Gastroesophageal sphincter (tissue), 4 donors: ENCODE data around the gene CEP162. TPM values are rescaled to one million over a fixed set of nuclear protein-coding genes. Genes with fewer than 3 reads are reported as not detected.
"Not testable (repeated sequence)": the region's sequence is repeated elsewhere in the genome, so short reads cannot be mapped to it uniquely, and the experiment has no call there.

Experiments
- ATAC-seq: fragments of 150-250 bp; one replicate; pipeline ENCODE4 v1.9.1; 2016; ENCODE audit warnings: mild to moderate bottlenecking, moderate library complexity
- H3K27ac ChIP-seq, 4 donors: fragments of 200-600 bp; sonication (generic) in 3 of 4; 1 replicate in 3 of 4; 2 replicates in 1 of 4; pipeline ENCODE4 v1.5.1; 2016 to 2019
- H3K27me3 ChIP-seq: fragments of 200-600 bp; sonication (generic); one replicate; pipeline ENCODE4 v1.5.1; 2019
- H3K36me3 ChIP-seq, 2 donors: fragments of 200-600 bp; sonication (generic); one replicate each; pipeline ENCODE4 v1.5.1; 2019; ENCODE audit warnings: control low read depth in 1 of 2
- H3K4me1 ChIP-seq, 3 donors: fragments of 200-600 bp; sonication (generic); 1 replicate in 2 of 3; 2 replicates in 1 of 3; pipeline ENCODE4 v1.5.1; 2016 to 2019; ENCODE audit warnings: control low read depth in 2 of 3
- H3K4me3 ChIP-seq, 2 donors: fragments of 200-600 bp; sonication (generic); one replicate each; pipeline ENCODE4 v1.5.1; 2019; ENCODE audit warnings: mild to moderate bottlenecking in 1 of 2, moderate library complexity in 1 of 2
- H3K9me3 ChIP-seq, 3 donors: fragments of 200-600 bp; sonication (generic); one replicate each; pipeline ENCODE4 v1.5.1; 2017 to 2019; ENCODE audit warnings: control low read depth in 2 of 3
- CTCF ChIP-seq, 4 experiments: fragments of 200-600 bp in 2 of 4; fragments of 450-650 bp in 2 of 4; sonication (generic) in 1 of 4; IDR thresholded peaks; one replicate each; pipeline ENCODE4 v1.5.1; 2017 to 2019; ENCODE audit warnings: antibody characterized with exemption in 4 of 4, mild to moderate bottlenecking in 2 of 4, moderate library complexity in 2 of 4
- EP300 ChIP-seq: sonication (generic); formaldehyde crosslinking; IDR thresholded peaks from one replicate; pipeline ENCODE4 v1.6.1; 2017; ENCODE audit warnings: antibody characterized with exemption, mild to moderate bottlenecking
- POLR2A ChIP-seq, 2 donors: fragments of 450-650 bp; IDR thresholded peaks; one replicate each; pipeline ENCODE4 v1.6.1; 2017; ENCODE audit warnings: antibody characterized with exemption in 2 of 2, mild to moderate bottlenecking in 2 of 2, moderate library complexity in 1 of 2
- POLR2AphosphoS5 ChIP-seq: sonication (generic); formaldehyde crosslinking; IDR thresholded peaks from one replicate; pipeline ENCODE4 v1.6.1; 2017; ENCODE audit warnings: antibody characterized with exemption
- WGBS, 2 donors: methylation state at CpG; one replicate each; pipeline ENCODE4 v1.1.5; 2018; ENCODE audit warnings: low coverage in 1 of 2; 5-methylcytosine and 5-hydroxymethylcytosine counted together
- total RNA-seq, 4 donors: library from RNA; depleted of rRNA; stranded (reverse); fragments of >200 nt; gene quantifications; one replicate each; pipeline ENCODE4 v1.1.0, GENCODE V29; 2016

CEP162 gene
- total RNA-seq, 4 donors from 2014 or later = 5.2 to 19.0 (median 9.5) TPM

- TF ChIP-seq CTCF (IDR thresholded peaks at IDR 0.05) (no peak), POLR2A (IDR thresholded peaks at IDR 0.05) (no peak)
- ATAC-seq = no peak
- Histone ChIP-seq H3K36me3 (no peaks in the 10 kb centered on the region), H3K9me3 (no peaks in the 10 kb centered on the region), H3K27ac (no peak overlapping the region), H3K4me3 (no peak overlapping the region), H3K4me1 (no peaks in the 10 kb centered on the region), H3K27me3 (no peaks in the 10 kb centered on the region)
- 69 to 71% methylated on average over 3 to 4 of the region's 4 CpGs for WGBS, 2 donors
Measured at GRCh38 chr6:84089081-84089480, 138.4 kb downstream of the CEP162 start.

GRCh38 chr6:84086545-84087429, 140.7 kb downstream of the CEP162 start:
- Histone ChIP-seq H3K36me3 (no peaks in the 10 kb centered on the region), H3K9me3 (no peaks in the 10 kb centered on the region), H3K4me3 (no peak overlapping the region), H3K27ac (no peak overlapping the region), H3K4me1 (no peaks in the 10 kb centered on the region), H3K27me3 (no peaks in the 10 kb centered on the region)
- TF ChIP-seq EP300 (no peak), POLR2AphosphoS5 (no peak), CTCF (IDR thresholded peaks at IDR 0.05) (no peak), POLR2A (IDR thresholded peaks at IDR 0.05) (no peak)
- ATAC-seq = no peak
- 78 to 88% methylated on average over 5 of the region's 6 CpGs for WGBS, 2 donors

GRCh38 chr6:84086056-84086455, 141.4 kb downstream of the CEP162 start:
- Histone ChIP-seq H3K4me3 (no peak overlapping the region), H3K4me1 (no peaks in the 10 kb centered on the region), H3K36me3 (no peaks in the 10 kb centered on the region), H3K27me3 (no peaks in the 10 kb centered on the region), H3K27ac (no peak overlapping the region), H3K9me3 (no peaks in the 10 kb centered on the region)
- TF ChIP-seq POLR2AphosphoS5 (no peak), EP300 (no peak), POLR2A (IDR thresholded peaks at IDR 0.05) (no peak), CTCF (IDR thresholded peaks at IDR 0.05) (no peak)
- no peak for ATAC-seq
- 70 to 100% methylated on average over 1 of the region's 1 CpG for WGBS, 2 donors

- not testable (repeated sequence) for H3K27me3 ChIP-seq, H3K4me3 ChIP-seq, H3K36me3 ChIP-seq, H3K27ac ChIP-seq, H3K4me1 ChIP-seq, H3K9me3 ChIP-seq, ATAC-seq
Measured at GRCh38 chr6:84084705-84085104, 142.7 kb downstream of the CEP162 start.

- ATAC-seq = no peak
- TF ChIP-seq EP300 = no peak
- TF ChIP-seq POLR2AphosphoS5 = no peak
- no peak for TF ChIP-seq CTCF (IDR thresholded peaks at IDR 0.05)
- no peak for TF ChIP-seq POLR2A (IDR thresholded peaks at IDR 0.05)
- no peaks in the 10 kb centered on the region for H3K9me3 ChIP-seq
- H3K27ac ChIP-seq = no peak overlapping the region
- H3K36me3 ChIP-seq = no peaks in the 10 kb centered on the region
- no peaks in the 10 kb centered on the region for H3K27me3 ChIP-seq
- no peaks in the 10 kb centered on the region for H3K4me1 ChIP-seq
- no peak overlapping the region for H3K4me3 ChIP-seq
- WGBS, 2 donors = 29 to 55% methylated on average over 7 to 11 of the region's 11 CpGs
Measured at GRCh38 chr6:84082689-84083265, 144.7 kb downstream of the CEP162 start.
